ENCODE data around the gene ABLIM3.

- TF ChIP-seq CTCF (conservative IDR thresholded peaks at IDR 0.05; ENCODE audit: low read length) (no peak), EZH2phosphoT487 (IDR thresholded peaks at IDR 0.05; ENCODE audit: borderline replicate concordance) (no peak)
Observed at GRCh38 chr5:149261246-149261645, 120.0 kb downstream of the ABLIM3 start.
